Retina (tissue), 1 donor: ENCODE results near the gene ALDH1A1.
A peak's percentile ranks its signal among the peaks of the same experiment; 100 is the strongest.

ENCODE experiments used
- DNase-seq: peaks from one replicate; pipeline ENCODE4 v3.0.0-alpha.2; 2016

Gene ALDH1A1

DNA sequence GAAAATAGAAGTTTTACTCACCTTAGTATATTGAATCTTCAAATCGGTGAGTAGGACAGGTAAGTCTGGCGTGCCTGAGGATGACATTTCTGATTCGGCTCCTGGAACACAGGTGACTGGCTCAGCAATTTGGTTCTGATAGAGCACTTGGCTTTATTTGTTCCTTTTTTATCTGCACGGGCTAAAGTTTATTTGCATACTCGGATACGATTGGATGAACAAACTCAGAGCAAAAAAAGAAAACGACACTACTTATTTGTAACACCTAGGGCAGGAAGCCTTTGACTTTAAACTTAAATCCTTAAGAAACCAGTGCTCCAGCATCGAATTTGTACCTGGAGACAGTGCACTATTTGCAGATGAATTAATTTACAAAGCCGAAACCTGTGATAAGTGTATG lies at the start of gene ALDH1A1:
ALDH1A1 (minus strand) TSS at position 140 of the 400 bp plus-strand sequence; CDS start at position 87, 53 bp downstream.
- no peak for DNase-seq

DNA sequence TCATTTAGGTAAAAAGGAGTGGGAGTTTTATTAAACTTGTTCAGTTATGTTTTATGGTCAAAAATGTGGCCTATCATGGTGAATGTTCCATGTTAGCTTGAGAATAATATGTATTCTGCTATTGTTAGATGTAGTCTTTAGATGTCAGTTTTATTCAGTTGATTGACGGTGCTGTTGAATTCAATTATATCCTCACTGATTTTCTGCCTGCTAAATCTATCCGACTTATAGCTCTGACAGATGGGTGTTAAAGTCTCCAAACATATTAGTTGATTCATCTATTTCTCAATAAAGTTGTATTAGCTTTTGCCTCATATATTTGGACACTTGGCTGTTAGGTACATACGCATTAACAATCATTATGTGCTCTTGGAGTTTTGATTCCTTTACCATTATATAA lies 49.0 kb upstream of the ALDH1A1 start:
- DNase-seq: no peak

DNA sequence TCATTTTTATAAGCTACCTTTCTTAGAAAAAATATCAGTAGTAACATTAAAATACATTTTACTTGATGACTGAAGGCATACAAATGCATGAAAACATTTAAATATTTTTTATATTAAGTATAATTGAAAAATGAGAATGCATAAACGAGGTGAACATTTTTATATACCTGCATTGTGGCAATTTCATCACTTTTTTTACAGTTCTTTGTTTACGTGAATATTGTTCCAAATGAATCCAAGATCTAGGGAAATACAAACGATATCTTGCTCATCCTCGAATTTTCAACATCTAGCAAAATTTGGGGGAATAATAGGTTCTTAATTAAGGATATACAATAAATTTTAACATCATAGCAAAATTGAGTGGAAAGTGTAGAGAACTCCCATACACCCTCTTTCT lies 45.5 kb upstream of the ALDH1A1 start:
- DNase-seq: no peak

DNA sequence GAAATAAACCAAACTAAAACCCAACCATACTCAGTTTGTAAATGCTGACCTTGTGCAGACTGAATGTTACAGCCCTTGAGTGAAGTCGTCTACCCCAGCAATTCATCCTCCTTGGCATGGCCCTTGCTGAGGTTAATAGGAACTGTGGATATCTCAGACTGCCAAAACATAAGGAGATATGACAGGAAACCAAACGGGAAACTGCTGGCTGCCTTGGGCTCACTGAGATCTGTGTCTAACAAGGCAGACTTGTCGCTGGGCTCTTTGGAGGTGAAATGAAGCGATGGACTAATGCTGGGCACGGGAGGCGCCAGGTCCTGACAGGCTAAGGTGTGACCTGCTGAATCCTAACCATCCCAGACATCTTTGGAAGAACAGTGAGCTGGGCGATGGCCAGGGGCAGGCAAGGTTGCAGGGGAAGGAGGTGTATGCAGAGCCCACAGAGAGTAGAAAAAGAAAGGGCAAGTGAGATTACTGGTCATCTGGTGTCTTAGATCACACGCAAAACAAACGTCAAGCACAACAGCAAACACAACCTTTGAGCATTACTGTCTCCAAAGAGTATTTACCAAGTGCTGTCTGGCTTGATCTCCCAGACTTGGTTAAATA lies 44.6 kb upstream of the ALDH1A1 start:
- peak; percentile 65 for DNase-seq

DNA sequence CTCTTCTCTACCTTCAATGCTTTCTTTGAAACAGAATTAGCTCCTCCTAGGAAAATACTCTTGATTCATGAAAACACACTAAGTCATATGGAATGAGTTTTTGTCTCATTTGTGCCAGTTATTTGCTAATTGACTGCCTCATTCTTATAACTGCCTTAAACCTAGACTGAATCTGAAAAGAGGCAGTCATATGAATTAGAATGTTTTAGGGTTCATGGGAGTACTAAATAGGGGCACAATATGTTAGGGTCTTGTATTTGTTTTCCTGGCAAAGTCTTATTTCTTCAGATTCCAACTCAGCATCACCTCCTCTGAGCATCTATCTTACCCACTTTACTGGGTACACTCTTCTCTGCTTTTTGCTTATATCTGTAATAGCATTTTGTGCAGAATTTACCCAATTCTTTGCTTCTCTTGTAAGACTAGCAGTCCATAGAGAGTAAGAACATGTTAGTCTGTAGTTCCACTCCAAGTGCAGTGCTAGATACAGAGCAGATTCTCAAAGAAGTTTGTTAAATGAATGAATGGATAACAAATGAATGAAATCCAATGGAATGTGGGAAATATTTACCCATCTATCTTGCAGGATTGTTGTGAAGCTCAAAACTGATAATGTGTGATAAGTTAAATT lies 43.9 kb upstream of the ALDH1A1 start:
- no peak for DNase-seq

DNA sequence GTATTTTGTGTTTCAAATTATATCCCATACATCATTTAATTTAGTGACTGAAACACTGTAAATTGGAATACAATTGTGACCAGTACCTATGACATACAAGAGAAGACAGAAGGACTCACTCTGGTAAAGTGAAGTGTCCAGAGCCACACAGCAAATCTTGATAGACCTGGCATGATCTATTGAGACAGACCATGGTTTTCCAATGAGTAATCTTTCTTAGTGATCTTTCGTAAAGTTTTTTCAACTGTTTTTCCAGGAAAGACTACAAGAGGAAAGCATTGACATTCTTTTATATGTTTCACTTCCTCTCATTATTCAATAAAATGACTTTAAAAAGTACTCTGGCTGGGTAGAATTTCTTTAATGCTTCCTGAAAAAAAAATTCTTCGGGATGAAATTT lies 43.3 kb upstream of the ALDH1A1 start:
- no peak for DNase-seq

DNA sequence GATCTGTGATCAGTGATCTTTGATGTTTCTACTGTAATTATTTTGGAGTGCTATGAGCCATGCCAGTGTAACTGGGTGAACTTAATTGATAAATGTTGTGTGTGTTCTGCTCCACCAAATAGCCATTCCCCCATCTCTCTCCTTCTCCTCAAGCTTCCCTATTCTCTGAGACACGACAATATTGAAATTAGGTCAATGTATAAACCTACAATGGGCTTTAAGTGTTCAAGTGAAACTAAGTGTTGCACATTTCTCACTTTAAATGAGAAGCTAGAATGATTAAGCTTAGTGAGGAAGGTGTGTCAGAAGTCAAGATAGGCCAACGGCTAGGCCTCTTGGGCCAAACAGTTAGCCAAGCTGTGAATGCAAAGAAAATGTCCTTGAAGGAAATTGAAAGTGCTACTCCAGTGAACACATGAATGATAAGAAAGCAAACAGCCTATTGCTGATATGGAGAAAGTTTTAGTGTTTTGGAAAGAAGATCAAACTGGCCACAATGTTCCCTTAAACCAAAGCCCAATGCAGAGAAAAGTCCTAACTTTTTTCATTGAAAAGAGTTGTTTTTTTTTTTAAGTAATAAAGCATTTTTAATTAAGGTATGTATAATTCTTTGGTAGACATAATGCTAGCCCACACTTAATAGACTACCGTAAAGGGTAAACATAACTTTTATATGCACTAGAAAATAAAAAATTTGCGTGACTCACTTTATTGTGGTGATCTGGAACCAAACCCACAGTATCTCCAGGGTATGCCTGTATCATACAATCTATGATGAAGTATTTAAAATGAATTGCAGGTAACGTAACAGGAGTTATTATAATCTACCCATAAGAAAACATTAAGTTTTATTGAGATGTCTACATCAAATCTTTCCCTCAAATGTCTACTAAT lies 42.5 kb upstream of the ALDH1A1 start:
- DNase-seq: no peak

DNA sequence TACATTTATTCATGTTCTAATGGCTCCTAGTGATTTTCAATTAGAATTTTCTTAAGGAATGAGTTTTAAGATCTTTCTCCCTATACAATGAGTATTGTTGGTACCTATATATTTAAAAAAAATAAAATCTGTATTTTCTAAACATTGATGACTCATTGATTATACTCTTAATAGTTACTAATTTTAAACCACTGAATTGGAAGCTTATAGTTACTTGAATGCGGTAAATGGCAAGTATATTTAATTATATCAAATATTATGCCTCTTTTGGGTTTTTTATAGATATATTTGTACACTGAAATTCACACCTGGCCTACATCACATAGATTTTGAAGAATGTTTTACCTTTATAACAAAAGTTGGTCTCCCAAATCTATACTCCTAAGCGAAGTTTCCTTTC lies 38.9 kb upstream of the ALDH1A1 start:
- no peak for DNase-seq

DNA sequence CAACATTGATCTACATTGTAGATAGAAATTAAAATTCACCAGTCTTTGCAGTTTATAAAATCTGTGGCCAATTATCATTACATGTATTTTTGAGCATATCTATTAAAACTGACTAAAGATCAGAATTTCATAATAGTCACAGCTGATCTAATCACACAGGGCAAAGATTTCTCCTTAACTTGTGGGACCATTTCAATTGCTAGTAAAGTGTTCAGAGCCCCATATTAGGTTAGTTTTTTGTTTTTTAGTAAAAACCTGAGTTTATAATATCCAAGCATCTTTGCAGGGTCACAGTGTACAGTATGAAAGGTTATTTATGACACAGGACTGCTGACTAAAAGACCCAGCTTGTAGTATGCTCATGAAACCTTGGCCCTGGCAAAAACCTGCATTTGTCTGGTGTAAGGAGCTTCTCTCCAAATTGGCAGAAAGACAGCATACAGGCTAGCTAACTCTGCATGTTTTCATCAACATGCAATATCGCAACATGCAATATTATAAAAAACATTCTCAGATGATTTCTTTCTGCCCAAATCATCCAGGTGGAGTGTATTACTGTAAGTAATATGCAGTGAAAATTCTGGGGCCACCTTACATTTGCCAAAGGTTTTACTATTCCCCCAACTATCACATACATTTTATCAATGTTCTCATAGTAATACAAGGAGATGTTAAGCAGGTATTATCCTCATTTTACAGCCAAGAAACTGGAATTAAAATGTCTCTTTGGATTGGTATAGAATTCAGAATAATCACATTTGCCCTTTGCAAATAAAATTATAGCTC lies 37.7 kb upstream of the ALDH1A1 start:
- DNase-seq: no peak

DNA sequence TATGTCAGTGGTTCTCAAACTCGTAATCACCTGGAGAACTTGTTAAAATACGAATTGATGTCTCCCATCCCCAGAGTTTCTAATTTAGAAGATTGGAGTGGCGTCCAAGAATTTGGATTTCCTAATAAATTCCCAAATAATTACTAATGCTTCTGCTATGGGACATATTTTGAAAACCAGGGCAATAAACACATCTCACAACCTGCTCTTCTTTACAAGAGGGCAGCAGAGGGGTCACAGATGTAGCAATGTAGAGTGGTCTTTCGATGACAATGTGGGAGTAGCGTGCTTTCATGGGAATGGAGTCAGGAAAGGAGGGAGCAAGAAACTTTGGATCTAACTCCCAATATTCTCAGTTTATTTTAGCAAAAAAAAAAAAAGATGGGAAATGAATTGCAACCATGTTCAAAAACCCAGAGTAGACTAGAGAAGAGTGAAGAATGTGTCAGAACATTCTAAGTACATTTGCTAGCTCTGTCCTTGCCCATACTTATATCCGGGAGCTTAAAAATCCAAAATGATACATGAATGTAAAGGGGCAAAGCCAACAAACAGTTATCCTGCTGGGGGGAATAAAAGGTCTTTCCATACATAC lies 33.8 kb upstream of the ALDH1A1 start:
- DNase-seq: no peak

DNA sequence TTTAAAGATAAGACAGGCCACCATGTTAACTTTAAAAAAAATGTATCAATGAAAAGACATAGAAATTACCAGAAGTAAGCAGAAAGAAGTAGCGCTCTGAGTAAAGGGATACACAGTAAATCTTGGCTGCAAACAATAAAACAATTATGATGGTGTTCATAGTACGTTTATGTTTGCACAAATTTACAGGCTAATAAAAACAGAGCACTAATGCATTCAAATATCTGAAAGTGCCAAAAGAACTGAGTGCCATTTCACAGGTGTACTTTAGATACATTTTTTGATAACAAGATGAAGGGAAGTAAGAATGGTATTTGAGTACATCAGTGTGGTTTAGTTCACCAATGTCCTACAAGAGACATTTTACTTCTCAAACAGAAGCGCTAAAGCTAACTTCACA lies 32.9 kb upstream of the ALDH1A1 start:
- DNase-seq: no peak

DNA sequence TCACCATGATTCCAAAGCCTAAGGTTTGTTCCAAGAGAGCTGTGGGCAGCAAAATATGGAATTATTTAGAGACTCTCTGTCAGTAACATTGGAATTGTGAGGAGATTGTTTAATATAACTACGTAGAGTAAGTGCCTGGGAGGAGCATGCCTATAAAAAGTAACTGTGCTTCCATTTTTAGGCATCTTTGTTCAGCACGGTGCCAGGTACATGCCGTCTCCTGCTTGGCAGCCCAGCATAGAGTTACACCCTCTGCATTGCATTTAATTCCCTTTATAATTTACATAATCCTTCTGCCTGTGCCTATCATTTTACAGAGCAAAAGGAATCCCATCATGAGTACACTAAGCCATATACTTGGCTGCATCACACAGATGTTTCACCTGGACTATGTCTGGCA lies 32.1 kb upstream of the ALDH1A1 start:
- no peak for DNase-seq

DNA sequence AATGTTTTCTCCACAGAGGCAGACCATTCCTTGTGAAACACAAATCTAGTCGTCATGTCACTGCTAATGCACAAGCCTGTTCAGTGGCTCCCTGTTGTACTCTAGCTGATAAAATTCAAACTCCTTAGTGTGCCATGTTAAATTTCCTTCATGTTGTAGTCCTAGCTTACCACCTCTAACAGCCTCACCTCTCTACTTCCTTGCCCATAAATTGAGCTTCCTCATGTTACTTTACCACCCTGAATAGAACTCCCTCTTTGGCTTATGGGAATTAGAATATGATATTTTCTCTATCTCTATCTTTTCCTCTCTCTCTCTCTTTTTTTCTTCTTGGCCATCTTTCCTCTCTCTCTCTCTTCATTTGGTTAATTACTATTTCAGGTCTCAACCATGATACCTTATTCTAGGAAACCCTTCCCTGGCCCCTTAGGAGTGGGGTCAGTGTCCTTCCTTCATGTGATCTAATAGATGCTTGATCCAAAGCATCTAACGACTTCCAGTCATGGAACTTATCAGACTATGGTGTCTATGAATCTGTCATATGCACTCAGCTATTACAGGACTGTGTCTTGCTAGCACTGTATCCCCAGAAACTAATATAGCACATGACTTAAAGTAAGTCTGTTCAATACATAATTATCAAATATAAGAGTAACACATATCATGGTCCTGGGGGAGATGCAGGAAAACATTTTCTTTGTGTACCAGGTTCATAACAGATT lies 31.5 kb upstream of the ALDH1A1 start:
- no peak for DNase-seq

DNA sequence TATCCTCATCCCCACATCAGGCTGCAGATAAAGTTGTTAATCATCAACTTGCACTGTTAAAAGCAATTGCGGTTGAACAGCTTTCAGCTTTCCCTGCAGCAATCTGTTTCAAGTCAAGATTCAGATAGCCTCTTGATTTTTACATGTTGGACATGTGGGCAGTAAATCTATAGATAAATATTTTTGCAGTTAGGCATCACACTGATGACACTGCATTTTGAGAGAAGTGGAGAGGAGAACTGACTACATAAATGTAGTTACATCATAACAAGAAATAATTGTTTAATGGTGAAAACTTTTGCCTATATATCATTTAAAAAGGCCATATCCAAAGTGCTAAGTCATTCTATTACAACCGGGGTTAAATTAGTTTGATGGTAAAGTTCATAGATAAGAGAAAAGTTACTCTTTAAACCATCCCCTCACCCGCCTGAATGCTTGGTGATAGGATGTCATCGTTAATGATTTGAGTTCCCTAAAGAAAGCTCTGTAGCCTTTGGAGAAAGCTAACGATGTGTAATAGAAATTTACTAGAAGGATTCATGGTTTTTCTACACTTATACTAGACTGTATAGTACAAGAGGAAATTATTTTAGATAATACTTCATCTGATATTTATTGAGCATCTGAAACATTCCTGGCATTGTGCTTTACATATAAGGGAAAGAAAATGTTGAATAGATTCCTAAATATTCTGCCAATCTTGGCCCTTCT lies 30.8 kb upstream of the ALDH1A1 start:
- DNase-seq: no peak

DNA sequence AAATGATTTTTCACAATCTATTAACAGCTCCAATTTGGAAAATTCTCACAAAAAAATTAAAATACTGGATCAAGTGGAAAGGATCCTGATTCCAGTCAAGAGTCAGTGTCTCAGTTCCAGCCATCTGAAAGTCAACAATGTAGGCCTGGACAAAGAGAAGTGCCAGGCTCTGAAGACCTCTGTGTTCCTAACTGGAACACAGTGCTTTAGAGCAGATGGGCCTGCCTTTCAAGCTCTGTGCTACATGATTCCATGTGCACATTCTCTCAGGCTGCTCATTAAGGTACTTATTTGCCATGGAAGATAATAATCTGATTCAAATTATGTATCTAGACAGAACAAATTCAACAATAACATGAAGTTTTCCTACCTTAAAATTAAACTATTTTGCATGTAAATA lies 30.2 kb upstream of the ALDH1A1 start:
- DNase-seq: no peak

DNA sequence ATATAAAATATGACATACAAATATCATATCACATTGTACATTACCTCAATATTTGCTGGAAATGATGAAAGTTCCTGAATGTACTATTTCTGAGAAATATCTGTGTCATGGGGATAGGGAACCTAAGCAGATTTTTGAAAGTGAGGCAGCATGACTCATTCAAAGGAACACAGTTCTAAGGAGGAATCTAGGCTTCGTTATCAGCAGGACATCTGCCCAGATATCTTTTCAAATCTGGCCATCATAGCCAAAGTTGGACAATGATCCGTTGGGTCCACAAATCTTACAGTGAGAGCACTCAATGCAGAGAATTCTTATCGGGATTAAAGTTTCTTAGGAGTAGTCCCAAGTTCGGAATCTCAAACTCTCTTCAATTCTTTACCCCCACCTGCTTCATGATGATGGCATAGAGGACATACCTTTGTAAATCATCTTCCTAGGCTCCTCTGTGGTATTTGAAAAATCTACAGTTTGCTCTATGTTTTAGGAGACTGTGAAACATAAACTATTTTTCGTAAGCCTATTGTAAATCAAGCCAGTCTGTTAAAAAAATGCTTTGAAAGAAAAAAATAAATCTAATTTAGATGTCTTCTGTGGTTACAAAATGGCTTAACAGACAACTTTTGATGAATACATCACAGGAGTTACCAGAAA lies 29.4 kb upstream of the ALDH1A1 start:
- no peak for DNase-seq

DNA sequence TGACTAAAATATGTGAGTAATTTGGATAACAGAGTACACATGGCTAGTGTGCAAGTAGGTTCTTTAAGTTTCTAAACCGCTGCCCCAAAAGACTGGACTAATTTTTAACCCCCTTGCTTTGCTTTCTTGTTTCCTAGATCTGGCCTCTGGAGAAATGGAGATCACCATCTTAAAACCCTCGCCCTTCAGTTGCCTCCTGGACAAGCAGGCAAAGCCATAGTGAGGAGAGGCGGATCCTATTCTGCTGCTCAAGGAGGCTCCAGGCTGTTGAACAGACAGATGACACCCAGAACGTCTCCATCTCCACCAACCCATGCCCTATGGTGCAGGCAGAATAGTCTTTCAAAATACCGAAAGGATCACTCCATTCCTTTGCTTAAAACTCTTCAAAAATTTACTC lies 28.6 kb upstream of the ALDH1A1 start:
- DNase-seq: no peak

DNA sequence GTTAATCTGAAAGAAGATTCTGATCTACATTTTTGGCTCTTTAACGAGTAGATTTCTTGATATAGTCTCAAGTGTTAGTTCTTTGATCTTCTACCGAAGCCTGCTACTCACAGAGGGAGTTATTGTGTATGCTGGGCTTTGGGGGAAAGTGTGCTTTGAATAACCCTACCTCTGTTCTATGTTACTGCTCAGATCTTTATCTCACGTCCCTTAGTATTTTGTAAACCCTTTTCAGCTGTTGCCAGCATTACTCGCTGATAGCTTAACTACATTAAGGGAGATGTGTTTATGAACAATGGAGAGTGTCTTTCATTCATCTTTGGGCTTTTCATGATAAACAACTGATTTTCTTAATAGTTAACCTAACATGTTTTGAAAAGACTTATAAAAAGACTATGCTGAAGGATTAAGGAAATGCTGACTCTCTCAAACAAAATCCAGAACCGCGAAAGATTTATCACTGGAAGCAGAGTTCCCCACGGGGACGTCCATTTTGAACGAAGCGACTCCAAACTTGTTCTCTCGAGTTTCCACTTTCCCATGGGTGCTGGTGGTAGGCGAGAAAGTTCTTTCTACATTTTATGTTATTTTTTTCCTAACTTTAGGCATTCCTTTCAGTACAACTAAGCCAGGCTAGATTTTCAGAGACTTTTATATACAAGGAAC lies 27.9 kb upstream of the ALDH1A1 start:
- DNase-seq: no peak

DNA sequence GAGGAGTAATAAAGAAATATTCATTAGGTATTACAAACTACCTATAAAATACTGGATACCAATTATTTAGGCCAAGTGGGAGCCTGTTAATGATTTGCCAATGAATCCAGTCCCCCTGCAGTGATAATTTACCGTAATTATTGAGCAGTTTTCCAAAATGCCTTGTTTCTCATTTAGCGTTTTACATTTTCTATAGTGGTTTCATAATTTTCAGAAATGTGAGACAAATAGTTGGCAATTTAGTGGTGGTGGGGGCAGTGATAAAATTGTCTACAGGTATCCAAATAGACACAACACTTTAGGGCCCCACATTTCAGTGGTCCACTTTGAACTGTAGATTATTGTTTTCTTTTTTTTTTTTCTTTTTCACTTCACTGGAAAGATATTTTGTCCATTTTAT lies 27.3 kb upstream of the ALDH1A1 start:
- DNase-seq: no peak

DNA sequence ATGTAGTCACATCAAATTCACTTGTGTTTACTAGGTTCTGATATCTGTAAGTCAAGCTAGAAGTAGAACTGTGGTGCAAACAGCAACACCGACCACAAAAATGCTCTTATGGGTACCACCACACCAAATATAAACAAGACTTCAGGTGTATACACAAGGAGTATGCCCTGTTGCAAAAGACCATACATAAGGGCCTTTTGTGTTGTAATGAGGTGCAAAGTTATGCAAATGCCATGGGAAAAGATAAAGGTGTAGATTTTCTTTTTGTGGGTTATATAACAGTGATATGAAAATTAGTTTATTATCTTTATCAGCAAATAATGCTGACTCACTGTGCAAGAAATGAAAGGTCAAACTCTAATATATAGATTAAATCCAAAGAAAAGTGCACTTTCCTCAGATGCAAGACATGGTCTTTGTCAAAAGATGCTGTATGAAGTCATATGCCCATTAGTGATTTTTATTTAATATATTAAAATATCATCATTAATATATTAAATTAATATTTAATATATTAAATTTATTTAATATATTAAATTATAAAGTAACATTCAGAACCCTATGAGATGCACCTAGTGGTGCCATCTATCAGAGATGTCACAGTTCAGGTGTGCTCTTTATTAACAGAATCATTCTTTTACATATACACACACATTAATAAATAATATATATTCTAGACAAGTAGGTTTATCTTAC lies 26.7 kb upstream of the ALDH1A1 start:
- no peak for DNase-seq
